Activated CD4-positive, CD25-positive, alpha-beta regulatory T cell (primary cell): ENCODE data around the gene SUFU.
"Not testable (repeated sequence)": the region's sequence is repeated elsewhere in the genome, so short reads cannot be mapped to it uniquely, and the experiment has no call there.

Experiments used
- DNase-seq, 4 experiments: peaks; one replicate each; lab custom pipeline; 2025; lab: John Stamatoyannopoulos, UW

The SUFU gene

DNA sequence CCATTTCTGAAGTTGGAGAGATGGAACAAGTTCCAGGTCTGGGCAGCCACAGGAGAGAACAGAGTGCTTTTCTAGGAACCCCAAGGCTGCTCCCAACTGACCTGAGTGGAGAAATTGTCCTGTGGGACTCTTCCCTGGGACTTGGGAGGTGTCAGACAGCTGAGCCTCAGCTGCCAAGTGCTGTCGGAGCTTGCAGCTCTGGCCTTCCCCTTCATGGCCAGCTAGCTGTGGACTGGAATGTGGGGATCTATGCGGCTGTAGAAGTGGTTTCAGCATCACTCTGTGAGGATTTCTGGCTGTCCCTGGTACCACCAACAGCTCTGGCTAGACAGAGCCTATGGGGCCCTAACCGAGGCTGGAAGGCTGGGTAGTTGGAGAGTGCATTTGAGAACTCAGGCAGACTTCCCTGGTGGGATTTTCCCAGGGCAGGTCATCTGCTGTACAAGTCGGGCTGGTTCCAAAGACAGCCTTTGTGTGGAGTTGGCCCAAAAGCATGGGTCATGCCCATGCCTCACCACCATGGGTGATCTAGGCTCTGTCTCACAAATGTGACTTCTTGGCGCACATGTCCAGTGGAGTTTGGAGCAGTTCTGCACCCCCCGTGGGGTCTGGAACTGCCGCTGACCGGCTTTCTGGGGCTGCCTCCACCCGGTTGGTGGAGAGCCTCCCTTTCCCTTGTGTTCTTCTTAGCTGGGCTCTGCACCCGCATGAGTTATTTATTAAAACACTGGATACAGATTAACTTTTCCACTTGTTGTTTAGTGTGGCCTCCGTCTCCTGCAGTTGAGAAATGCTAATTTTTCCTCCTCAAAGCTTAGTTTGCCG, 10.9 kb downstream of the SUFU start:
- DNase-seq = no peak

- no peak for DNase-seq
Measured at GRCh38 chr10:102515724-102516123, 12.0 kb downstream of the SUFU start.

- no peak for DNase-seq
Measured at GRCh38 chr10:102517553-102517952, 13.8 kb downstream of the SUFU start.

DNA sequence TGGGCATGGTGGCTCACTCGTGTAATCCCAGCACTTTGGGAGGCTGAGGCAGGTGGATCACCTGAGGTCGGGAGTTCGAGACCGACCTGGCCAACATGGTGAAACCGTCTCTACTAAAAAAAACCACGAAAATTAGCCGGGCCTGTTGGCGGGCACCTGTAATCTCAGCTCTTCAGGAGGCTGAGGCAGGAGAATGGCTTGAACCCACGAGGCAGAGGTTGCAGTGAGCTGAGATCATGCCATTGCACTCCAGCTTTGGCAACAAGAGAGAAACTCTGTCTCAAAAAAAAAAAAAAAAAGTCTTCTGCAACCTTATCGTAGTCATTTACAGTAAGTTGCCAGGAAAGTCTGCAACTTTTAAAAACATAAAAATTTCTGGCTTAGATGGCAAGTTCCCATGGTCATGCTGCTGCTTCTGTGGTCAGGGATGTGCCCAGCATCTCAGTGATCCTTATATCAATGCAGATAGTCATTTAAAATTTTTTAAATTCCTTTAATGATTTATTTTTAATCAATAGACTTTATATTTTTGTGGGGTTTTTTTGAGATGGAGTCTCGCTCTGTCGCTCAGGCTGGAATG, 15.6 kb downstream of the SUFU start:
- DNase-seq = no peak

DNA sequence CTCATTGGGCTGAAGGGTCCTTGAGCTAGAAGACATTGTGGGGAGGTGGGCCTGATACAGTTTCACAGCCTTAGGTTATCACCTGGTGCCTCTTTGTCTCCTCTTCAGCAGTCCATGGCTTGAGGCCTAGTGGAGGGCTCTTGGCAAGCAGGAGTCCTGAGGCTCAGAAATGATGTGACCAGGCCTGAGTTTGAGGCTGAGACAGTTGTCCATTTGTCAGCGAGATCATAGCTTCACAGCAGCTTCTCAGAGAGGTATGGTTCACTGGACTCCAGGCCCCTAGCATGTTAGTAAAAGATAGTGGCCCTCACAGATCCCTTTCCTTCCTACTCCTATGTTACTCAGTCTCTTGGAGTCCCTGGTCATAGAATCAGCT, 19.1 kb downstream of the SUFU start:
- no peak for DNase-seq

GRCh38 chr10:102523250-102524029, 19.7 kb downstream of the SUFU start:
- DNase-seq = no peak

DNA sequence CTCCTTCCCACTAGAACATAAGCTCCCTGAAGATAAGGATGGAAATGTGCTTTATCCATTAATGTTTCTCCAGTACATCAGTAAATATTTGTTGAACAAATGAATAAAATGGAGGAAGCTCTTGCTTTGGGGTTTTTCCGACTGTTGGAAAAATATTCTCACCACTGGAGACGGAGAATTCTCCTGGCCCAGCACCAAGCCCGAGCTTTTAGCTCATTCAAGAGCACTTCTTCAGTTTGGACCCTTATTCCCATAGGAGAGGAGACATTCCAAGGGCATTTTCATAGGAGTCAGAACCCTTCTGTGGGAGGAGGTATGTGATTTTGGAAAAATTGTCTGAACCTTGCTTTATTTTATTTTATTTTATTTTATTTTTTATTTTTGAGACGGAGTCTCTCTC, 21.0 kb downstream of the SUFU start:
- DNase-seq = no peak

DNA sequence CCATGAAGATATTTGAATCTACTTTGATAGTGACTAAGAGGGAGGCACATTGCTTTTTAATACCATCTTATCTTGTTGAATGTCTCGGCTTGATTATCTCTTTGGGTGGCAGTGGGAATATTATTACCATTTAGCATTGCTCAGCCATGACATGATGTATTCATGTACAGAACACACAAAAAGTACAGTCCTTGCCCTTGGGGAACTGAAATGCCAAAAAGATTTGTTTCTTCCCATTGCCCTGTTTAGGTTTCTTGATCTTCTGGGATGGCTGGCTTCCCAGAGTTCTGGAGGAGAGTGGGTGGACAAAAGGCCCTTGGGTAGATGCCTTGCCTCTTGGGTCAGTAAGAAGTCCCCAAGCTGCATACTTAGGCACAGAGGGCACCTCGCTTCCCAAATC, 23.8 kb downstream of the SUFU start:
- no peak for DNase-seq

DNA sequence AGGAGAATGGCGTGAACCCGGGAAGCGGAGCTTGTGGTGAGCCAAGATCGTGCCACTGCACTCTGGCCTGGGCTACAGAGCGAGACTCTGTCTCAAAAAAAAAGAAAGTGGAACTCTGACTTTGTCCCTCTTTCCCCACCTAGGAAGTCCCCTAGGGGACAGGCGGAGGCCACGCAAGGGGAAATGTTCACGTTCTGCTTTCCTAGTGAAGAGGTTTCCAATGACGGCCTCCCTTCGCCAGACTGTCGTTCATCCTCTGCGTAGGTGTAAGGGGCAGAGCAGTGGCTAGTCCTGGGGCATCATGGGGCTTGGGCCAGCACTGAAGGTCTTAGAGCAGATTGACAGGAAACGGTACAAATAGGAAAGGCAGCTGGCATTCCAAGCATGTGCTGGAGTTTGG, 30.6 kb downstream of the SUFU start:
- no peak for DNase-seq

- not testable (repeated sequence) for DNase-seq
Measured at GRCh38 chr10:102534966-102535365, 31.2 kb downstream of the SUFU start.

DNA sequence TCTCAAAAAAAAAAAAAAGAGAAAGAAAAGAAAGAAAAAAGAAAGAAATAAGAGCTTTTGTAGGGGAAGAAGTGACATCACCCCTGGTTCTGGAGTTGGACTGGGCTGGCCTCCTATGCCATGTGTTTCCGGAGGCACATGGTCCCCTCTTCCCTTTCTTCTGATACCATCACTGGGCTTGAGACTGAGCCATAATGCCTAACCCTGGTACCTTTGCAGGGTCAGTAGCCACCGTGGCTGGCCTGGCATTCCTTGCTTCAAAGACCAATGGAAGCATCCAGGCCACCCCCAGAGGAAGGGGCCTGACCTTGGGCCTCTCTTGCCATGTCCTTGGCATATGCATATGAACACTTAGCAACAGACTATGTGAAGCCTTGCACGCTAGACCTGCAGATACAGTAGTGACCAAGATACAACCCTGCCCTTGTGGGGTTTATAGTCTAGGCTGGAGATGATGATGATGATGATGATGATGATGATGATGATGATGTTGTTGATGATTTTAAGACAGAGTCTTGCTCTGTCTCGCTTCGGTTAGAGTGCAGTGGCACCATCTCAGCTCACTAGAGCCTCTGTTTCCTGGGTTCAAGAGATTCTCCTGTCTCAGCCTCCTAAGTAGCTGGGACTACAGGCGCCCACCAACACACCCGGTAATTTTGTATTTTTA, 31.8 kb downstream of the SUFU start:
- DNase-seq = no peak

GRCh38 chr10:102537367-102537766, 33.6 kb downstream of the SUFU start:
- DNase-seq = no peak

DNA sequence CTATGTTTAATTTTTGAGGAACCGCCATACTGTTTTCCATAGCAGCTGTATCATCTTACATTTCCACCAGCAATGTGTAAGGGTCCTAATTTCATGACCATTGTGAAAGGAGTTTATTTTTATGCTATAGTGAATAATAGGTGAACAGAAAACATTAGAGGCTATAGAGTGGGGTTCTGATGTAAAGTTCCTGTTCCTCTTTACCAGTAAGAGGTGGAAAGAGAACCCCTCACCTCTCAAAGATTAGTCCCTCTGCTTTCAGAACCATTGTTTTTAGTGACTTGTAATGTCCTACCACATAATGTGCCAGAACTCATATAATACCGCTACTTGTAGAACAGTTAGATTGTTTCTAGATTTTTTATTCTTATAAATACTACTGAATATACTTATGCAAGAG, 34.2 kb downstream of the SUFU start:
- no peak for DNase-seq

GRCh38 chr10:102538811-102539210, 35.0 kb downstream of the SUFU start:
- DNase-seq = no peak

DNA sequence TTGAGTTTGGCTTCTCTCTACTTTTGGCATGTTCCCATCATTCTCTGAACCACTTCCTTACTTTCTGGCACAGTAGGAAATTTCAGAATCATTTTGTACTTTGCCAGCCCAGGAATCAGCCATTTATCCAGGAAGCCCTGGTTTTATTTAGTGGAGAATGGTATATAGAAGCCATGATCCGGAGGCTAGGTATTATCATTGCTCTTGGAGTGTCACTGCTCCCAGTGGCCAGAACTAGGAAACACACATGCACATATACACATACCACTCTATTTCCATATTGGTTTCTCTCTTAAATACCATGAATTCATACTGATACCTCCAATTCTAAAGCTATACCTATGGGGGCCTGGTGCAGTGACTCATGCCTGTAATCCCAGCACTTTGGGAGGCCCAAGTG, 36.3 kb downstream of the SUFU start:
- DNase-seq = no peak

DNA sequence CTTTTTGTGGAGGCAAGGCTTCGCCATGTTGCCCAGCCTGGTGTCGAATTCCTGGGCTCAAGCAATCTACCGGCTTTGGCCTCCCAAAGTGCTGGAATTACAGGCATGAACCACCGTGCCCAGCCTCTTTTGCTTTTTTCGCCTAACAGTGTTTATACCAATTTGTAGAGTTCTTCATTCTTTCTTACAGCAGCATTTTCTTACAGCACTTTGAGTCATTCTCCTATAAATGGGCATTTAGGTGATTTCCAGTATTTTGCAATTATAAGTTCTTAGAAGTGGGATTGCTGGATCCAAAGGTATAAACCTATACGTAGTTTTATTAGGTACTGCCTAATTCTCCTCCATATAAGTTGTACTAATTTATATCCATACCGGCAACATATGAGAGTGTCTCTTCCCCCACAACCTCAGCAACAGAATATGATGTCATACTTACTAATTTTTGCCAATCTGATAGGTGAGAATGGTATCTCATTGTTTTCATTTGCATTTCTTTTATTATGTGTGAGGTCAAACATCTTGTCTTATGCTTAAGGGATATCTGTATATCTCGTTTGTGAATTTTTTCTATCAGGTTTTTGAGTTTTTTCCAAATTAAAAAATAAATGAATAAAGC, 39.1 kb downstream of the SUFU start:
- no peak for DNase-seq

DNA sequence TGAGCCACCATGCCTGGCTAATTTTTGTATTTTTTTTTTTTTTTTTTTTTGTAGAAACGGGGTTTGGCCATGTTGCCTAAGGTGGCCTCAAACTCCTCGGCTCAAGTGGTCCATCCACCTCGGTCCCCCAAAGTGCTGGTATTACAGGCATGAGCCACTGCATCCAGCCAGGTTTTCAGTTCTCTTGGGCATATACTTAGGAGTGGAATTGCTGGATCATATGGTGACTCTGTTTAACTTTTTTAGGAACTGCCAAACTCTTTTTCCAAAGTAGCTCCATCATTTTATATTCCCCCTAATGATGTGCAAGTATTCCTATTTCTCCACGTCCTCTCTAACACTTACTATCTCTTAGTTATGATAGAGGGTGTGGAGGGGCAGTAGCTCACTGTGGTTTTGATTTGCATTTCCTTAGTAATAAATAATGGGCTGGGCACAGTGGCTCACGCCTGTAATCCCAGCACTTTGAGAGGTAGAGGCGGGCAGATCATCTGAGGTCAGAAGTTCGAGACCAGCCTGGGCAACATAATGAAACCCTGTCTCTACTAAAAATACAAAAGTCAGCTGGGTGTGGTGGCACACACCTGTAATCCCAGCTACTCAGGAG, 41.6 kb downstream of the SUFU start:
- no peak for DNase-seq

- DNase-seq = no peak
Measured at GRCh38 chr10:102545997-102546396, 42.2 kb downstream of the SUFU start.

GRCh38 chr10:102546606-102547320, 43.0 kb downstream of the SUFU start:
- no peak for DNase-seq

DNA sequence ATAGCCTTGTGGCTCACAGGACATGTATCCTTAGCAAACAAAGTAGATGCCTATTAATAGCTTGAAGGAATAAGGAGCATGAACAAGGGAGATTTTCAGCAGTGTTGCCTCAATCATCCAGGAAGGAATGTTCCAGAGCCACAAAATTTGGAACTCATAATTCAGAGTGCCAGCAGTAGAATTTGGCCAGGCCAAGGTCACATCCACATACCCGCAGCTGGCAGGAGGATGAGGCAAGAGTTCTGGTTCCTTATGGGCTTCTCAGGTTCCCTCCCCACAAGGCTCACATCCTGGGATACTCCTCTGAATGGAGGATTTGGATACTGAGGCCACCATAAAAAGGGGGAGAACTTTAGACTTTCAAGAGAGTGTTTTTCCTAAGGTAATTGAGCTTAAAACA, 45.8 kb downstream of the SUFU start:
- DNase-seq = no peak

DNA sequence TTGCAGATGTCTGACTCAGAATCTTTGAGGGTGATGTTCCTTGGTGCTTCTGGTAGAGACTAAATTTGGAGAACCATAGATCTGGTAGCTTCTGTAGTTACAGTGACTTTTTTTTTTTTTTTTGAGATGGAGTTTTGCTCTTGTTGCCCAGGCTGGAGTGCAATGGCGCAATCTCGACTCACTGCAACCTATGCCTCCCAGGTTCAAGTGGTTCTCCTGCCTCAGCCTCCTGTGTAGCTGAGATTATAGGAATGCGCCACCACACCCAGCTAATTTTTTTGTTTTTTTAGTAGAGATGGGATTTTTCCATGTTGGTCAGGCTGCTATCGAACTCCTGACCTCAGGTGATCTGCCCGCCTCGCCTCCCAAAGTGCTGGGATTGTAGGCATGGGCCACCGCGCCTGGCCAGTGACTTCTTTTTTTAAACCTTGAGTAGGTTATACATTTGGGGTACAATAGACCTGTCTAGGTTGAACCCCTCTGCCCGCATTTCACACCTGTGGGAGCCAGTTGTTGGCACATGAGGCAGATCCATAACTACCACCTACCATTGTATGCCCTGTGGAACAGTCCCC, 47.0 kb downstream of the SUFU start:
- DNase-seq = no peak
